Measurements from ENCODE around the gene METTL2B. TPM values are rescaled to one million over a fixed set of nuclear protein-coding genes. Genes with fewer than 3 reads are reported as not detected.
A peak's percentile ranks its signal among the peaks of the same experiment; 100 is the strongest.
"Not testable (repeated sequence)": the region's sequence is repeated elsewhere in the genome, so short reads cannot be mapped to it uniquely, and the experiment has no call there.

METTL2B gene, protein sequence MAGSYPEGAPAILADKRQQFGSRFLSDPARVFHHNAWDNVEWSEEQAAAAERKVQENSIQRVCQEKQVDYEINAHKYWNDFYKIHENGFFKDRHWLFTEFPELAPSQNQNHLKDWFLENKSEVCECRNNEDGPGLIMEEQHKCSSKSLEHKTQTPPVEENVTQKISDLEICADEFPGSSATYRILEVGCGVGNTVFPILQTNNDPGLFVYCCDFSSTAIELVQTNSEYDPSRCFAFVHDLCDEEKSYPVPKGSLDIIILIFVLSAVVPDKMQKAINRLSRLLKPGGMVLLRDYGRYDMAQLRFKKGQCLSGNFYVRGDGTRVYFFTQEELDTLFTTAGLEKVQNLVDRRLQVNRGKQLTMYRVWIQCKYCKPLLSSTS
- 36.5 and 42.5 TPM in 2 replicates for total RNA-seq (2014; rRNA removed; shearing (Covaris generic))
- 19.2 and 19.9 TPM in 2 replicates for polyA plus RNA-seq (2016; fragmentation: Nextera tagmentation; extraction: Ambion mirVana)

- Histone ChIP-seq H3K27ac (peak within 1 kb of the TSS; percentile 78), H3K4me2 (ENCODE audit: unreplicated experiment) (peak within 1 kb of the TSS; percentile 85), H3K79me2 (ENCODE audit: insufficient read depth) (peaks cover 41% of the 10 kb centered on the region), H3K4me1 (ENCODE audit: insufficient read depth) (peaks cover 11% of the 10 kb centered on the region; the same call in 1 of the 2 replicates), H3F3A (ENCODE audit: insufficient read depth) (peaks cover 15% of the 10 kb centered on the region; the same call in 1 of the 2 replicates), H2AFZ (peak within 1 kb of the TSS; percentile 93), H3K9ac (peak within 1 kb of the TSS; percentile 94), H3K4me3 (peak within 1 kb of the TSS; percentile 81)
- H4K20me1 ChIP-seq (ENCODE audit: insufficient read depth); H3K9me3 ChIP-seq (ENCODE audit: low read depth); in situ Hi-C loops (cut with MboI); H3K27me3 ChIP-seq (replicated peaks; ENCODE audit: insufficient read depth); H3K36me3 ChIP-seq (ENCODE audit: low read depth); H3K9me2 ChIP-seq (ENCODE audit: insufficient read depth): not testable (repeated sequence)
- WGBS, 2 experiments (ENCODE audit: low coverage in 1 of 2, low lambda C conversion rate in 2 of 2, missing lambda C conversion rate in 2 of 2) = 0 to 2% methylated on average over 58 to 61 of the region's 62 CpGs
- peak; percentile 98 for DNase-seq
Observed at GRCh38 chr7:128476402-128477335, at the start of gene METTL2B. TSS of gene METTL2B (plus strand) at chr7:128476748. CDS start at chr7:128476766, 18 bp downstream.

GRCh38 chr7:128427289-128427891 lies 49.2 kb upstream of the METTL2B start:
- H3K4me1 ChIP-seq (ENCODE audit: insufficient read depth) = no peaks in the 10 kb centered on the region
- H2AFZ ChIP-seq = 0 out of 2 replicates have a peak overlapping the region, but pooled peaks have one; percentile 13
- H3K4me2 ChIP-seq (ENCODE audit: unreplicated experiment) = peak overlapping the region; percentile 28
- H3F3A ChIP-seq (ENCODE audit: insufficient read depth) = no peaks in the 10 kb centered on the region
- H3K9me3 ChIP-seq (ENCODE audit: low read depth) = no peaks in the 10 kb centered on the region
- H3K79me2 ChIP-seq (ENCODE audit: insufficient read depth) = no peaks in the 10 kb centered on the region
- H3K27me3 ChIP-seq (replicated peaks; ENCODE audit: insufficient read depth) = no peaks in the 10 kb centered on the region
- H3K9ac ChIP-seq = no peak overlapping the region
- H3K4me3 ChIP-seq = no peak overlapping the region
- 7 to 10% methylated on average over 7 of the region's 7 CpGs for WGBS, 2 experiments (ENCODE audit: low coverage in 1 of 2, low lambda C conversion rate in 2 of 2, missing lambda C conversion rate in 2 of 2)
- no peak overlapping the region for H3K27ac ChIP-seq
- no peaks in the 10 kb centered on the region for H4K20me1 ChIP-seq (ENCODE audit: insufficient read depth)
- H3K36me3 ChIP-seq (ENCODE audit: low read depth) = no peaks in the 10 kb centered on the region
- in situ Hi-C loops (cut with MboI) = no loop called here
- no peaks in the 10 kb centered on the region for H3K9me2 ChIP-seq (ENCODE audit: insufficient read depth)
- TF ChIP-seq EZH2 (IDR thresholded peaks at IDR 0.05; ENCODE audit: insufficient read depth, poor library complexity, severe bottlenecking) = no peak
- no peak for TF ChIP-seq EZH2phosphoT487 (IDR thresholded peaks at IDR 0.05; ENCODE audit: insufficient read depth, low read depth)
- DNase-seq = peak; percentile 72

GRCh38 chr7:128430207-128430606 lies 46.3 kb upstream of the METTL2B start:
- no peak overlapping the region for H3K4me2 ChIP-seq (ENCODE audit: unreplicated experiment)
- no peaks in the 10 kb centered on the region for H3K9me3 ChIP-seq (ENCODE audit: low read depth)
- no peak for DNase-seq
- no peaks in the 10 kb centered on the region for H4K20me1 ChIP-seq (ENCODE audit: insufficient read depth)
- 52 to 56% methylated on average over 3 of the region's 3 CpGs for WGBS, 2 experiments (ENCODE audit: low coverage in 1 of 2, low lambda C conversion rate in 2 of 2, missing lambda C conversion rate in 2 of 2)
- no peaks in the 10 kb centered on the region for H3F3A ChIP-seq (ENCODE audit: insufficient read depth)
- H3K27me3 ChIP-seq (replicated peaks; ENCODE audit: insufficient read depth) = no peaks in the 10 kb centered on the region
- H3K4me3 ChIP-seq = no peak overlapping the region
- no peak overlapping the region for H3K27ac ChIP-seq
- no peak overlapping the region for H2AFZ ChIP-seq
- in situ Hi-C loops (cut with MboI) = no loop called here
- no peaks in the 10 kb centered on the region for H3K9me2 ChIP-seq (ENCODE audit: insufficient read depth)
- H3K79me2 ChIP-seq (ENCODE audit: insufficient read depth) = no peaks in the 10 kb centered on the region
- no peak overlapping the region for H3K9ac ChIP-seq
- TF ChIP-seq EZH2 (IDR thresholded peaks at IDR 0.05; ENCODE audit: insufficient read depth, poor library complexity, severe bottlenecking) = no peak
- TF ChIP-seq EZH2phosphoT487 (IDR thresholded peaks at IDR 0.05; ENCODE audit: insufficient read depth, low read depth) = no peak
- H3K4me1 ChIP-seq (ENCODE audit: insufficient read depth) = no peaks in the 10 kb centered on the region
- H3K36me3 ChIP-seq (ENCODE audit: low read depth) = no peaks in the 10 kb centered on the region

- no peaks in the 10 kb centered on the region for H3F3A ChIP-seq (ENCODE audit: insufficient read depth)
- in situ Hi-C loops (cut with MboI) = no loop called here
- H3K4me3 ChIP-seq = no peak overlapping the region
- H3K4me1 ChIP-seq (ENCODE audit: insufficient read depth) = no peaks in the 10 kb centered on the region
- H3K9me2 ChIP-seq (ENCODE audit: insufficient read depth) = no peaks in the 10 kb centered on the region
- DNase-seq = peak; percentile 29
- H3K27me3 ChIP-seq (replicated peaks; ENCODE audit: insufficient read depth) = no peaks in the 10 kb centered on the region
- no peaks in the 10 kb centered on the region for H3K36me3 ChIP-seq (ENCODE audit: low read depth)
- TF ChIP-seq EZH2 (IDR thresholded peaks at IDR 0.05; ENCODE audit: insufficient read depth, poor library complexity, severe bottlenecking) (no peak), EZH2phosphoT487 (IDR thresholded peaks at IDR 0.05; ENCODE audit: insufficient read depth, low read depth) (no peak)
- H3K9me3 ChIP-seq (ENCODE audit: low read depth) = no peaks in the 10 kb centered on the region
- no peaks in the 10 kb centered on the region for H3K79me2 ChIP-seq (ENCODE audit: insufficient read depth)
- no peaks in the 10 kb centered on the region for H4K20me1 ChIP-seq (ENCODE audit: insufficient read depth)
- WGBS, 2 experiments (ENCODE audit: low coverage in 1 of 2, low lambda C conversion rate in 2 of 2, missing lambda C conversion rate in 2 of 2) = 65 to 75% methylated on average over 6 of the region's 6 CpGs
- no peak overlapping the region for H3K4me2 ChIP-seq (ENCODE audit: unreplicated experiment)
- no peak overlapping the region for H2AFZ ChIP-seq
- no peak overlapping the region for H3K9ac ChIP-seq
- no peak overlapping the region for H3K27ac ChIP-seq
Observed at GRCh38 chr7:128431221-128431620, 45.3 kb upstream of the METTL2B start.
